GM12872 (cell line): ENCODE measurements around the gene ADAMTS17.

Experiments
- TF ChIP-seq, protein P1 (sequence below): IDR thresholded peaks from 3 replicates; pipeline ENCODE4 v1.5.1; 2011; ENCODE audit warnings: low read depth, mild to moderate bottlenecking, low read length, moderate library complexity; ENCODE audit not compliant: insufficient read depth

ADAMTS17 gene

DNA sequence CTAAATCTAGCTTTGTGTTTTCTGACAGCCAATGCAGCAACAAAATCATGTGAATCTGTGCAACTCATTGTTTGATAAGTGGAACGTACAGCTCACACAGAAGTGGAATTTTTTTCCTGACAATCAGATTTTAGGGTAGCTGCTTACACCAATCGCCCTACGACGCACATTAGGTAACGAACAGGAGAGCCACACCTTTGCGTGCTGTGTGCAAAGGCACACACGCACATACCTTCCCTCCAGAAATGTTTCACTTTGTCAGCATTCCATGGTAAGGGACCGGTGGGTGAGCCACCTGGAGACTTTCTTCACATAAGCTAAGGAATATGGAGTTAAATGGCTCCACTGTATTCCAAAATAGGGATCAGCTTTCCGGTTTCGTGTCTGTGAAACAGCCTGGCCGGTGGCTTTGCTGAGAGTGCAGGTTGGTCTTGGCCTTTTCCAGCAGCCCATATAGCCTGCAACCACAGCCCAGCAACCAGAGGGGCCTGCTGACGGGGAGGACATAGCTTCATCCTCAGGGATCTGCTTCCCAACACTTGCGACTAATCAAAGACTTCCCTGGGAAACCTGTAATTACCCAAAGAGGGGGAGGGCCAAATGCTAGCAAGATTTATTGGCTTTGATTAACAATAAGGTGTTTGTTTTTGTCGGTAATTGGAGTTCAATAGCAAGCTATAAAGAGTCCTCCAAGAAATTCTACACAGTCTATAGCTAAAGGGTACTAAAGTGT lies 145.3 kb downstream of the ADAMTS17 start:
- TF ChIP-seq, protein P1, sequence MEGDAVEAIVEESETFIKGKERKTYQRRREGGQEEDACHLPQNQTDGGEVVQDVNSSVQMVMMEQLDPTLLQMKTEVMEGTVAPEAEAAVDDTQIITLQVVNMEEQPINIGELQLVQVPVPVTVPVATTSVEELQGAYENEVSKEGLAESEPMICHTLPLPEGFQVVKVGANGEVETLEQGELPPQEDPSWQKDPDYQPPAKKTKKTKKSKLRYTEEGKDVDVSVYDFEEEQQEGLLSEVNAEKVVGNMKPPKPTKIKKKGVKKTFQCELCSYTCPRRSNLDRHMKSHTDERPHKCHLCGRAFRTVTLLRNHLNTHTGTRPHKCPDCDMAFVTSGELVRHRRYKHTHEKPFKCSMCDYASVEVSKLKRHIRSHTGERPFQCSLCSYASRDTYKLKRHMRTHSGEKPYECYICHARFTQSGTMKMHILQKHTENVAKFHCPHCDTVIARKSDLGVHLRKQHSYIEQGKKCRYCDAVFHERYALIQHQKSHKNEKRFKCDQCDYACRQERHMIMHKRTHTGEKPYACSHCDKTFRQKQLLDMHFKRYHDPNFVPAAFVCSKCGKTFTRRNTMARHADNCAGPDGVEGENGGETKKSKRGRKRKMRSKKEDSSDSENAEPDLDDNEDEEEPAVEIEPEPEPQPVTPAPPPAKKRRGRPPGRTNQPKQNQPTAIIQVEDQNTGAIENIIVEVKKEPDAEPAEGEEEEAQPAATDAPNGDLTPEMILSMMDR, result no peak

DNA sequence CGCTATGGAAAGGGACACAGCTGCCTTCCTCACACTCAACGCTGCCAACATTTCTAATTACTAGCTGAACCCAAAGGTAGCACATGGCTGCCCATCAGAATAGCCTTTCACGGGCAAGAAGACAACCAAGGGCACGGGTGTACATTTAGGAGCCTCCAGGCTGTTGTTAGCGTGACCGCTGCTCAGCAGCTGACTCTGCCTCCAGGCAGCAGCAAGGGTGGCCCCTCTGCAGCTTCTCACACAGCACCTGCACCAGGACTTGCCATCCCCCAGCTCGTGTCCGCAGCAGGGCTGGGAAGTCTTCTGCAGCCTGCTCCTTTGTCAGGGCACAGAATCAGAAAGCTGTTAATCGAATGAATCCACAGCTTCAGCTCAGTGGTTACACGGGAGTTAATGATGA lies 146.8 kb downstream of the ADAMTS17 start:
- TF ChIP-seq, protein P1, result no peak

DNA sequence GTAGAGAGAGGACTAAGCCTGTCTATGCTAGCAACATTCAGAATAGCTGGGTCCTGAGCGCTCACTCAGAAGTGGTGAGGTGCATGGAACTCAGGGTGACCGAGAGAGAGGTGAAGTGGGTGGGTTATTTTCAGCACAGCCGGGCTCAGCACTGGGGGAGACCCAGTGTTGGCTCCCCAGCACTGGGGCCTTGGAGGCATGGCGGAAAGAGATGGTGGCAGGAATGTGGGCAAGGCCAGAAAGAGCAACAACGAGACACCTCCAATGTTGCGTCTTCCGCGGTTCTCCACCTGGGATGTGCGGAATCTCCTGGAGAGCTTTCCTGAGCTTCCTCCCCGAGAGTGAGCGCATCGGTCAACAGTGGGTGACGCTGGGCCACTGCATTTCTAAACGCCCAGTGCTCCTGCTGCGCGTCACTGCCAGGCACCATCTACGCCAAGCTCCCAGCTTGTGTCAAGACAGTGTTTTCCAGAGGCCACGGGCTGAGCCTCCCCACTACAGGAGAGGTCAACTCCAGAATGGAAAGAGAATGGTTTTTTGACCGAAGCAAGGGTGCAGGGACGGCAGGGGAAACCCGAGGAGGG lies 148.4 kb downstream of the ADAMTS17 start:
- TF ChIP-seq, protein P1, result no peak

DNA sequence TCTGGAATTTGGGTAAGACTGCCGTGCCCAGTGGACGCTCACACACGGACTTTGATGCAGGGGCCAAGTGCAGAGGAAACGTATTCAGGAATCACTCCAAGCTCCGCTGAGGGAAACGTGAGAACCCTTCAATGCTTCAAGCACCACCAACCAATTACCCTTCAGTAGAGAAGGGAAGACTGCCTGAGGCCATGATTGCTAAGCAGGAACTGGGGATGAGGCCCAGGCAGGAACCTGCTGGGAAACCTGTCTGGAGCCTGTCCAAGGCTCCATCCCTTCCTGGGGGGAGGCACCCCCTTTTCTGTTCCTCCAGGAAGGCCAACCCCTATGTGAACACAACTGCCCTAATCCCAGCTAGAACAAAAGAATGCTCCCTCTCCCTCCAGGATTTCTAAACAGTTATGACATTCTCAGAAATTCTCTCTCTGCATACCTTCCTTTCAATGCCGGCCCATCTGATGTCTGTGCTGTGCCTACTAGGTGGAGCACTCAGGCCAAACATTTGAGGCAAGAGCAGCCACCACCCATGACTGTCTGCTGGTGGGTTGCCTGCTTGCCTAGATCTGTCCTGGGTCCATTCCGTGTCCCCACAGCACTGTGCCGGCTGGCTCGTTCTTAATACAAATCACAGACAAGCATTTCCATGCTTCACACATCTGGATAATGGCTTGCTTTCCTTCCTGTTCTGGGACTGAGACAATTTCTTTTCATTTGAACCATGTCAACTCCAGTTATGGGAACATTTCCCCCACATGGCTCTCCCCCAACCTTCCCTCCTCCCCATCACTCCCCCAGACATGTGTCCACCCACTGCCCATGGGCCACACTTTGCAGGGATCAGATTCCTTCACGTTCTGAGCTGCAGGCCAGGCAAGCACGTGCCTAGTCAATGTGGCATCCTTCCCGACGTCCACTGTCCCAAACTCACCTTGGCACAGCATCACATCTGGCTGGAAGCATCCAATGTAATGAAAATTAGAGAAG lies 149.4 kb downstream of the ADAMTS17 start:
- TF ChIP-seq, protein P1, result no peak

DNA sequence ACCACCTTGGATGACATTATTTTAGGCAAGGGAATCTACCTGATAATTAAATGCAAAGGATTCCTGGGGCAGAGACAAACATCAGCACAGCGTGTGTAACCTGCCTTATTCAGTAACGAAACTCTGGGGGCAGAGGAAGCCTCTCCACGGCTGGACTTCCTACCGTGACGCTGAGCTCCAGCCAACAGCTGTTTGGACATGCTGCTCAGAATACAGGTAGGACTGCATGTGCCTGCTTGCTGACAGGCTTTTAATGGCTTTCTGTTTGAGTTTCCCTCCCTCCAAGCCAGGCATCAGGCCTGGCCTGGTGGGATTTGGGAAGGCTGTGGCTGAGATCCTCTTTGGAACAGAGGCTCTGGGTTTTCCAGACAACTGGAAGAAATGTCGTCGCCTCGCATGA lies 150.6 kb downstream of the ADAMTS17 start:
- TF ChIP-seq, protein P1, result no peak

DNA sequence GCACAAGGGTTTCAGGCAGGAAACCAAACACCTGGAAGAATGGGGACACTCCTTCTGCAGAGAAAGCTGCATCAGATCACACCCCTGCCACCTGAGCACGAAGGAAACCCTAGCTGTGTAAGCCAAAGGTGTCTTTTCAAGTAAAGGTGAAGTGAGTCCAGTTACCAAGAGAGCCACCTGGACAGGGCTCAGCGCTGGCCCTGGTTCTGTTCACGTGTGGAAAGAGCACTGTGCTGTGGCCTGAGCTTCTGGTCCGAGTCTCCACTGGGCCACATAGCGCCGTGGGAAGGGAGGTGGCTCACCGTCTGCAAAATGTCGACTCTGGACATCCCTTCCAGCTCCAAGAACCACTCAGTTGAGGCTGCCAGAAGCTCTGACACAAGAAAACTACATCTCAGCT lies 151.1 kb downstream of the ADAMTS17 start:
- TF ChIP-seq, protein P1, result no peak

DNA sequence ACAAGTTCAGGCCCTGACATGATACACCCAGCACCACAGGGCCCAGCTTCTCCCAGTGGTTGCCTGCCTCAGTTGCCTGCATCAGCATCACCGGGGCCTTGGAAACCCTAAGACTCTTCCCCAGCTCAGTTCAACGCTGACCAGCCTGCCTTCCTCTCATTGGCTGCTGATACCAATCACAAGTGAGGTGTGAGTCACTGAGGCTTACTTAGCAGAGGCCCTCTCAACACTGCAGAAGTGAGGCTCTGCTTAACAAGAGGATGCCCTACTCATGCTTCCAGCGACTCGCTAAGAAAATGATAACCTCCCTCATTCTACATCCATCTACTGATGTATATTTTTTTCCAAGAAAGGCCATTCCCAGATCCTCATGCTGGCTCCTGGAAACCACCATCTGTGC lies 151.9 kb downstream of the ADAMTS17 start:
- TF ChIP-seq, protein P1, result no peak
